Measurements from ENCODE around the gene GID4.

DNA sequence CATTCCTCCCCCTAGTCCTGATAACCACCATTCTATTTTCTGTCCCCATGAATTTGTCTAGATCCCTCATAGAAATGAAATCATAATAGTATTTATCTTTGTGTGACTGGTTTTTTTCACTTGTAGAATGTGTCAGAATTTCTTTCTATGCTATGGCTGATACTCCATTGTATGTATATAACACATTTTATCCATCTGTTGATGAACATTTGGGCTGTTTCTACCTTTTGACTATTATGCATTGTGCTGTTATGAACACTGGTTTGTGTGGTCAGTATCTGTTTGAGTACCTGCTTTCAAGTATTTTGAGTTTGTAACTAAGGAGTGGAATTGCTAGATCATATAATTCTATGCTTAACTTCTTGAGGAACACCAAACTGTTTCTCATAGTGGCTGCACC lies 32.5 kb downstream of the GID4 start:
- no peak for TF ChIP-seq POLR2A (IDR thresholded peaks at IDR 0.05; ENCODE audit: low read depth, low read length)
- no peak for TF ChIP-seq POLR2AphosphoS5 (IDR thresholded peaks at IDR 0.05; ENCODE audit: low read depth, low read length)
- TF ChIP-seq TAF1 (IDR thresholded peaks at IDR 0.05; ENCODE audit: borderline replicate concordance, low read depth, low read length) = no peak
